Stimulated activated CD8-positive, alpha-beta memory T cell treated with anti-CD3 and anti-CD28 coated beads, Interleukin-7, amount 100 ng/mL, for 4 hours (primary cell): Measurements from ENCODE around the gene P4HA2.

ENCODE experiments used
- DNase-seq, 2 donors: peaks; one replicate each; pipeline ENCODE4 v3.0.0-alpha.2; 2020; ENCODE audit warnings: low read depth in 2 of 2

Gene P4HA2

DNA sequence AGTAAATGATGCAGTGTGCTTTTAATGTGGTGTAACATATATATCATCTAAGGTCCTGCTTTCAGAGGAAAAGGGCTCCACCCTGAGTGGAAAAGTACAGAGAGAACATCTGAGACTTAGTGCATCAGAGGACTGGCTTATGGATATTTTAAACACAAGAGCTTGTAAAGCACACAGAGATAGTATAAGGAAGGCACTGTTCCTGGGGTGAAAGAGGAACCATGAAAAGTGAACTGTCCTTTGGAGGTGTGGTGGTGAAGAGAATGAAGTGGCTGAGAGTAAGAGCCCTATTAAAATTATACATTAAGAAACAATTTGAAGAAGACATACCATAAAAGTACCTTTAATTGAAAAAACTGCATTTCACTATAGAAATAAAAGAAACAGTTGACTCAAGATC, 85.2 kb downstream of the P4HA2 start:
- DNase-seq = no peak
